CD4-positive, alpha-beta T cell treated with Interleukin-4 for 1 hour (primary cell): ENCODE data around the gene COL27A1.
"Not testable (repeated sequence)": the region's sequence is repeated elsewhere in the genome, so short reads cannot be mapped to it uniquely, and the experiment has no call there.

Source experiments
- DNase-seq, 2 donors: peaks; one replicate each; pipeline ENCODE4 v3.0.0-alpha.2; 2020 to 2022

COL27A1 gene

GRCh38 chr9:114325684-114326254 lies 170.4 kb downstream of the COL27A1 start:
- DNase-seq = not testable (repeated sequence)

GRCh38 chr9:114327749-114328148 lies 172.4 kb downstream of the COL27A1 start:
- DNase-seq = no peak

GRCh38 chr9:114328357-114328820 lies 173.1 kb downstream of the COL27A1 start:
- DNase-seq = not testable (repeated sequence)

- DNase-seq = not testable (repeated sequence)
These were observed 173.7 kb downstream of the COL27A1 start for GRCh38 chr9:114328937-114329624.

GRCh38 chr9:114329625-114330022 lies 174.3 kb downstream of the COL27A1 start, which contains the start of gene ORM2:
Gene ORM2, plus strand, starts transcription at chr9:114329869. Its CDS starts 36 bp downstream, at chr9:114329905.
- DNase-seq = not testable (repeated sequence)

GRCh38 chr9:114330636-114331035 lies 175.3 kb downstream of the COL27A1 start:
- no peak for DNase-seq

GRCh38 chr9:114331229-114332195 lies 176.2 kb downstream of the COL27A1 start:
- DNase-seq = not testable (repeated sequence)

GRCh38 chr9:114332474-114333040 lies 177.2 kb downstream of the COL27A1 start:
- DNase-seq = not testable (repeated sequence)

GRCh38 chr9:114333718-114334117 lies 178.4 kb downstream of the COL27A1 start:
- not testable (repeated sequence) for DNase-seq

GRCh38 chr9:114334490-114334889 lies 179.2 kb downstream of the COL27A1 start:
- DNase-seq = no peak

- no peak for DNase-seq
These were observed 180.4 kb downstream of the COL27A1 start for GRCh38 chr9:114335745-114336144.

- DNase-seq = no peak
These were observed 180.8 kb downstream of the COL27A1 start for GRCh38 chr9:114336157-114336556.

- no peak for DNase-seq
These were observed 181.5 kb downstream of the COL27A1 start for GRCh38 chr9:114336699-114337395.

- no peak for DNase-seq
These were observed 182.8 kb downstream of the COL27A1 start for GRCh38 chr9:114338187-114338586.

- peak; percentile 52 to 56 for DNase-seq
These were observed 184.0 kb downstream of the COL27A1 start for GRCh38 chr9:114339130-114339908.

- no peak for DNase-seq
These were observed 186.0 kb downstream of the COL27A1 start for GRCh38 chr9:114341152-114341830.

GRCh38 chr9:114341991-114342390 lies 186.7 kb downstream of the COL27A1 start:
- no peak for DNase-seq

GRCh38 chr9:114342755-114343440 lies 187.6 kb downstream of the COL27A1 start:
- no peak for DNase-seq

- DNase-seq = no peak
These were observed 188.3 kb downstream of the COL27A1 start for GRCh38 chr9:114343471-114344187.
